GM23338 (cell line): ENCODE results near the gene TCF7L2. TPM values are rescaled to one million over a fixed set of nuclear protein-coding genes. Genes with fewer than 3 reads are reported as not detected.

Source experiments
- ATAC-seq: fragments of 200-7000 bp; cut with Tn5 transposase; 3 replicates; pipeline ENCODE4 v1.9.1; 2020
- DNase-seq: peaks from one replicate; pipeline ENCODE4 v3.0.0-alpha.2; 2015; ENCODE audit warnings: low spot score
- H2AFZ ChIP-seq: fragments of 200-600 bp; sonication (generic); 2 replicates; pipeline ENCODE4 v1.8.0; 2016; ENCODE audit warnings: antibody characterized with exemption, mild to moderate bottlenecking, moderate library complexity
- H3F3A ChIP-seq: fragments of 200-600 bp; sonication (generic); replicated peaks from 2 replicates; pipeline ENCODE4 v1.8.0; 2017; ENCODE audit warnings: antibody characterized with exemption, mixed run types, low read depth
- H3K27ac ChIP-seq: fragments of 200-600 bp; sonication (generic); 2 replicates; pipeline ENCODE4 v1.6.1; 2016; ENCODE audit warnings: low read depth
- H3K27me3 ChIP-seq: fragments of 200-600 bp; sonication (generic); 2 replicates; pipeline ENCODE4 v1.8.0; 2016; ENCODE audit warnings: mild to moderate bottlenecking, mixed run types, moderate library complexity; ENCODE audit not compliant: insufficient read depth
- H3K36me3 ChIP-seq: fragments of 200-600 bp; sonication (generic); 2 replicates; pipeline ENCODE4 v1.8.0; 2016; ENCODE audit warnings: mild to moderate bottlenecking; ENCODE audit not compliant: insufficient read depth
- H3K4me1 ChIP-seq: fragments of 200-600 bp; sonication (generic); 2 replicates; pipeline ENCODE4 v1.8.0; 2016; ENCODE audit warnings: mild to moderate bottlenecking, moderate library complexity; ENCODE audit not compliant: insufficient read depth
- H3K4me2 ChIP-seq: fragments of 200-600 bp; sonication (generic); 2 replicates; pipeline ENCODE4 v1.7.1; 2017; ENCODE audit warnings: mixed run types
- H3K4me3 ChIP-seq: fragments of 200-600 bp; sonication (generic); 2 replicates; pipeline ENCODE4 v1.6.1; 2016; ENCODE audit warnings: mixed run types
- H3K79me2 ChIP-seq: fragments of 200-600 bp; sonication (generic); replicated peaks from 2 replicates; pipeline ENCODE4 v1.8.0; 2017; ENCODE audit warnings: mild to moderate bottlenecking; ENCODE audit not compliant: insufficient read depth
- H3K9me2 ChIP-seq: fragments of 200-600 bp; sonication (generic); 2 replicates; pipeline ENCODE4 v1.8.0; 2017; ENCODE audit not compliant: insufficient read depth
- H4K20me1 ChIP-seq: fragments of 200-600 bp; sonication (generic); replicated peaks from 2 replicates; pipeline ENCODE4 v1.8.0; 2017; ENCODE audit warnings: mild to moderate bottlenecking; ENCODE audit not compliant: insufficient read depth
- H3K27ac Mint-ChIP-seq: 2 replicates; pipeline ENCODE4 v1.8.0; 2020; ENCODE audit warnings: inconsistent platforms, mild to moderate bottlenecking, moderate library complexity, mixed read lengths
- H3K27me3 Mint-ChIP-seq: 3 replicates; pipeline ENCODE4 v1.8.0; 2022; ENCODE audit warnings: low read depth, mild to moderate bottlenecking, moderate library complexity, mixed read lengths, inconsistent platforms; ENCODE audit not compliant: insufficient read depth, poor library complexity
- H3K36me3 Mint-ChIP-seq: 3 replicates; pipeline ENCODE4 v1.8.0; 2021; ENCODE audit warnings: low read depth, mild to moderate bottlenecking, inconsistent platforms, moderate library complexity, mixed read lengths
- H3K4me1 Mint-ChIP-seq: 3 replicates; pipeline ENCODE4 v1.8.0; 2020; ENCODE audit warnings: mild to moderate bottlenecking, inconsistent platforms, mixed read lengths
- H3K4me3 Mint-ChIP-seq: 3 replicates; pipeline ENCODE4 v1.8.0; 2021; ENCODE audit warnings: moderate library complexity, mild to moderate bottlenecking, inconsistent platforms, mixed read lengths
- H3K9me3 Mint-ChIP-seq: 3 replicates; pipeline ENCODE4 v1.8.0; 2020; ENCODE audit warnings: moderate library complexity, mild to moderate bottlenecking, inconsistent platforms, mixed read lengths
- CREB1 ChIP-seq: fragments of 250-450 bp; sonication (Bioruptor Pico); IDR thresholded peaks from 2 replicates; pipeline ENCODE4 v1.5.0; 2020; ENCODE audit warnings: low read depth, mild to moderate bottlenecking, moderate library complexity
- ETS1 ChIP-seq: IDR thresholded peaks from 2 replicates; pipeline ENCODE4 v1.6.1; 2016; ENCODE audit warnings: antibody characterized with exemption
- EZH2 ChIP-seq: fragments of 200-600 bp; sonication (generic); IDR thresholded peaks from one replicate; pipeline ENCODE4 v1.8.0; 2017; ENCODE audit warnings: antibody characterized with exemption, mild to moderate bottlenecking, low read depth; ENCODE audit not compliant: unreplicated experiment
- EZH2phosphoT487 ChIP-seq: fragments of 200-600 bp; sonication (generic); IDR thresholded peaks from one replicate; pipeline ENCODE4 v1.8.1; 2018; ENCODE audit warnings: antibody characterized with exemption; ENCODE audit not compliant: unreplicated experiment
- JUNB ChIP-seq: IDR thresholded peaks from one replicate; pipeline ENCODE4 v1.6.1; 2016; ENCODE audit warnings: antibody characterized with exemption; ENCODE audit not compliant: unreplicated experiment
- NANOG ChIP-seq: IDR thresholded peaks from 2 replicates; pipeline ENCODE4 v1.6.1; 2016; ENCODE audit warnings: antibody characterized with exemption, borderline replicate concordance
- POLR2AphosphoS5 ChIP-seq: IDR thresholded peaks from 2 replicates; pipeline ENCODE4 v1.6.1; 2016; ENCODE audit warnings: antibody characterized with exemption, low read depth
- STAT1 ChIP-seq: IDR thresholded peaks from one replicate; pipeline ENCODE4 v1.6.1; 2016; ENCODE audit warnings: antibody characterized with exemption; ENCODE audit not compliant: unreplicated experiment
- ZNF331 ChIP-seq: fragments of 250-450 bp; sonication (Bioruptor Pico); IDR thresholded peaks from 2 replicates; pipeline ENCODE4 v1.5.0; 2020; ENCODE audit warnings: low read depth, mild to moderate bottlenecking, moderate library complexity
- ZNF462 ChIP-seq: fragments of 250-450 bp; sonication (Bioruptor Pico); IDR thresholded peaks from 2 replicates; pipeline ENCODE4 v1.5.0; 2020; ENCODE audit warnings: mild to moderate bottlenecking, moderate library complexity
- polyA plus RNA-seq: library from polyadenylated mRNA; unstranded; fragments of >200 nt; fragmentation: Nextera tagmentation; extraction: Ambion mirVana; gene quantifications from 2 replicates; pipeline ENCODE4 v1.2.1, GENCODE V29; 2016
- total RNA-seq: library from RNA; depleted of rRNA; stranded (reverse); fragments of >200 nt; shearing (Covaris generic); gene quantifications from 2 replicates; pipeline ENCODE4 v1.2.3, GENCODE V29; 2014
- TF ChIP-seq, protein P1 (sequence below), 2 experiments: fragments of 200-600 bp in 1 of 2; sonication (generic) in 1 of 2; conservative IDR thresholded peaks; 2 replicates each; pipeline versions ENCODE4 v1.5.1 to v1.6.1; 2016 to 2017; ENCODE audit warnings: antibody characterized with exemption in 2 of 2, low read depth in 2 of 2, mild to moderate bottlenecking in 2 of 2, moderate library complexity in 1 of 2
- TF ChIP-seq, protein P2 (sequence below): IDR thresholded peaks from one replicate; pipeline ENCODE4 v1.6.1; 2018; ENCODE audit warnings: antibody characterized with exemption; ENCODE audit not compliant: unreplicated experiment

Gene TCF7L2
- total and polyA plus RNA-seq, 2 experiments from 2014 or later, result 32.2 to 80.8 TPM

DNA sequence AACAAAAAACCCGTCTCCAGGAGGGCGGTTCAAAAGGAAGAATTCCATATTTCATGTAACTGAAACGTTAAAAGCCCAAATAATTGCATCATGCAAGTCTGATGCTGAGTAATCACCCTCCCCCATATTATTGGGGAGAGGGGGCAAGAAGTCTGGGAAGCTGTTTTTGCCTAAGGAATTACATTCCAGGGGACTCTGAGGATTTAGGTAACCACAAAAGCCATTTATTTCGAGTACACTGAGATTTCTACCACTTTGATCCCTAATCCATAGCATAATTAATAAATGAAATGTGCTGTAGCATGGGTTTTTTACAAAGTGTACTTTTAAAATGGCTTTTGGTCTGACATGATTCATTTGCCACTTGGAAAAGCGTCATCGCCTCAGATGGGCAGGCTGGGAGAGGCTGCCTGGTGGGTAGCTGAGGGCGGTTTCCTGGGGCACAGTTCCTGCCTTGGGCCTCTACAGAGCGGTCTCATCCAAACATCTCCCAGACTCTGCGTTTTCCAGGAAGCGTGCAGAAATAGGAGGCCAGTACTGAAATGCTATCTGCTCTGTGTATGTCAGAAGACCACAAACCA, 106.5 kb downstream of the TCF7L2 start:
- peak overlapping the region; percentile 69 for H3K4me2 ChIP-seq
- peaks cover 41% of the 10 kb centered on the region for H3K4me1 Mint-ChIP-seq
- H2AFZ ChIP-seq, result no peak overlapping the region

More for the DNA sequence above, 106.5 kb downstream of the TCF7L2 start:
- peaks cover 19% of the 10 kb centered on the region for H3F3A ChIP-seq
- Mint-ChIP-seq H3K9me3 (no peaks in the 10 kb centered on the region; the same call in 2 of the 3 replicates), H3K27ac (peak overlapping the region; percentile 90), H3K36me3 (peaks cover 17% of the 10 kb centered on the region; the same call in 2 of the 3 replicates), H3K27me3 (peaks cover 12% of the 10 kb centered on the region), H3K4me3 (no peak overlapping the region)
- no peak for TF ChIP-seq POLR2AphosphoS5
- no peak for TF ChIP-seq ETS1
- no peak for TF ChIP-seq NANOG
- TF ChIP-seq JUNB, result no peak
- TF ChIP-seq EZH2, result no peak
- TF ChIP-seq, protein P1, sequence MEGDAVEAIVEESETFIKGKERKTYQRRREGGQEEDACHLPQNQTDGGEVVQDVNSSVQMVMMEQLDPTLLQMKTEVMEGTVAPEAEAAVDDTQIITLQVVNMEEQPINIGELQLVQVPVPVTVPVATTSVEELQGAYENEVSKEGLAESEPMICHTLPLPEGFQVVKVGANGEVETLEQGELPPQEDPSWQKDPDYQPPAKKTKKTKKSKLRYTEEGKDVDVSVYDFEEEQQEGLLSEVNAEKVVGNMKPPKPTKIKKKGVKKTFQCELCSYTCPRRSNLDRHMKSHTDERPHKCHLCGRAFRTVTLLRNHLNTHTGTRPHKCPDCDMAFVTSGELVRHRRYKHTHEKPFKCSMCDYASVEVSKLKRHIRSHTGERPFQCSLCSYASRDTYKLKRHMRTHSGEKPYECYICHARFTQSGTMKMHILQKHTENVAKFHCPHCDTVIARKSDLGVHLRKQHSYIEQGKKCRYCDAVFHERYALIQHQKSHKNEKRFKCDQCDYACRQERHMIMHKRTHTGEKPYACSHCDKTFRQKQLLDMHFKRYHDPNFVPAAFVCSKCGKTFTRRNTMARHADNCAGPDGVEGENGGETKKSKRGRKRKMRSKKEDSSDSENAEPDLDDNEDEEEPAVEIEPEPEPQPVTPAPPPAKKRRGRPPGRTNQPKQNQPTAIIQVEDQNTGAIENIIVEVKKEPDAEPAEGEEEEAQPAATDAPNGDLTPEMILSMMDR (conservative IDR thresholded peaks at IDR 0.05; ENCODE audit: low read depth in 2 of 2), result no peak
- no peak for TF ChIP-seq ZNF462
- TF ChIP-seq CREB1 (CRISPR knock-in tag), result no peak
- no peak for TF ChIP-seq ZNF331 (CRISPR knock-in tag)
- TF ChIP-seq STAT1, result no peak
- TF ChIP-seq EZH2phosphoT487, result no peak
- TF ChIP-seq, protein P2, sequence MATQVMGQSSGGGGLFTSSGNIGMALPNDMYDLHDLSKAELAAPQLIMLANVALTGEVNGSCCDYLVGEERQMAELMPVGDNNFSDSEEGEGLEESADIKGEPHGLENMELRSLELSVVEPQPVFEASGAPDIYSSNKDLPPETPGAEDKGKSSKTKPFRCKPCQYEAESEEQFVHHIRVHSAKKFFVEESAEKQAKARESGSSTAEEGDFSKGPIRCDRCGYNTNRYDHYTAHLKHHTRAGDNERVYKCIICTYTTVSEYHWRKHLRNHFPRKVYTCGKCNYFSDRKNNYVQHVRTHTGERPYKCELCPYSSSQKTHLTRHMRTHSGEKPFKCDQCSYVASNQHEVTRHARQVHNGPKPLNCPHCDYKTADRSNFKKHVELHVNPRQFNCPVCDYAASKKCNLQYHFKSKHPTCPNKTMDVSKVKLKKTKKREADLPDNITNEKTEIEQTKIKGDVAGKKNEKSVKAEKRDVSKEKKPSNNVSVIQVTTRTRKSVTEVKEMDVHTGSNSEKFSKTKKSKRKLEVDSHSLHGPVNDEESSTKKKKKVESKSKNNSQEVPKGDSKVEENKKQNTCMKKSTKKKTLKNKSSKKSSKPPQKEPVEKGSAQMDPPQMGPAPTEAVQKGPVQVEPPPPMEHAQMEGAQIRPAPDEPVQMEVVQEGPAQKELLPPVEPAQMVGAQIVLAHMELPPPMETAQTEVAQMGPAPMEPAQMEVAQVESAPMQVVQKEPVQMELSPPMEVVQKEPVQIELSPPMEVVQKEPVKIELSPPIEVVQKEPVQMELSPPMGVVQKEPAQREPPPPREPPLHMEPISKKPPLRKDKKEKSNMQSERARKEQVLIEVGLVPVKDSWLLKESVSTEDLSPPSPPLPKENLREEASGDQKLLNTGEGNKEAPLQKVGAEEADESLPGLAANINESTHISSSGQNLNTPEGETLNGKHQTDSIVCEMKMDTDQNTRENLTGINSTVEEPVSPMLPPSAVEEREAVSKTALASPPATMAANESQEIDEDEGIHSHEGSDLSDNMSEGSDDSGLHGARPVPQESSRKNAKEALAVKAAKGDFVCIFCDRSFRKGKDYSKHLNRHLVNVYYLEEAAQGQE, result no peak
- peaks cover 45% of the 10 kb centered on the region for H4K20me1 ChIP-seq
- peaks cover 94% of the 10 kb centered on the region for H3K4me1 ChIP-seq
- H3K9me2 ChIP-seq, result no peaks in the 10 kb centered on the region
- H3K27me3 ChIP-seq, result no peaks in the 10 kb centered on the region
- ATAC-seq (no peak), DNase-seq (no peak)
- peak overlapping the region; percentile 73 for H3K27ac ChIP-seq
- no peak overlapping the region for H3K4me3 ChIP-seq
- peaks cover 87% of the 10 kb centered on the region for H3K79me2 ChIP-seq
- H3K36me3 ChIP-seq, result no peaks in the 10 kb centered on the region
